GM12872 (cell line): Measurements from ENCODE around the gene GOLGA7B.

Experiments used
- CTCF ChIP-seq: IDR thresholded peaks from 3 replicates; pipeline ENCODE4 v1.5.1; 2011; ENCODE audit warnings: low read depth, mild to moderate bottlenecking, low read length, moderate library complexity; ENCODE audit not compliant: insufficient read depth

The GOLGA7B gene

GRCh38 chr10:97850446-97850845 is 803 bp downstream of the GOLGA7B start:
- TF ChIP-seq CTCF = no peak

- TF ChIP-seq CTCF = no peak
These were observed 1.8 kb downstream of the GOLGA7B start for GRCh38 chr10:97851341-97852001.

- no peak for TF ChIP-seq CTCF
These were observed 2.6 kb downstream of the GOLGA7B start for GRCh38 chr10:97852277-97852676.

GRCh38 chr10:97852840-97853405 is 3.3 kb downstream of the GOLGA7B start:
- TF ChIP-seq CTCF = no peak

- TF ChIP-seq CTCF = no peak
These were observed 5.1 kb downstream of the GOLGA7B start for GRCh38 chr10:97854743-97855142.

- no peak for TF ChIP-seq CTCF
These were observed 8.4 kb downstream of the GOLGA7B start for GRCh38 chr10:97858001-97858439.

- no peak for TF ChIP-seq CTCF
These were observed 11.6 kb downstream of the GOLGA7B start for GRCh38 chr10:97861097-97861750.
